HG03521 (cell line): ENCODE measurements around the gene EGLN3.
"Not testable (repeated sequence)": the region's sequence is repeated elsewhere in the genome, so short reads cannot be mapped to it uniquely, and the experiment has no call there.

Source experiments
- ATAC-seq: cut with Tn5 transposase; IDR thresholded peaks from one replicate; pipeline ENCODE4 v1.9.1; 2021; ENCODE audit warnings: mild to moderate bottlenecking, moderate library complexity; ENCODE audit not compliant: unreplicated experiment

Gene EGLN3

DNA sequence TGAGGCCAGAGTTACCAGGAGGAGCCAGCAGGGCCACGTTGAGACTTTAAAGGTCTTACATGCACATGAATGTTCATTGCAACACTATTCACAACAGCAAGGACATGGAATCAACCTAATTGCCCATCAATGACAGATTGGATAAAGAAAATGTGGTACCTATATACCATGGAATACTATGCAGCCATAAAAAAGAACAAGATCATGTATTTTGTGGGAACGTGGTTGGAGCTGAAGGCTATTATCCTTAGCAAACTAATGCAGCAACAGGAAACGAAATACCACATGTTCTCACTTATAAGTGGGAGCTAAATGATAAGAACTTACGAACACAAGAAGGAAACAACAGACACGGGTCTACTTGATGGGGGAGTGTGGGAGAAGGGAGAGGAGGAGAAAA, 11.6 kb upstream of the EGLN3 start:
- not testable (repeated sequence) for ATAC-seq

DNA sequence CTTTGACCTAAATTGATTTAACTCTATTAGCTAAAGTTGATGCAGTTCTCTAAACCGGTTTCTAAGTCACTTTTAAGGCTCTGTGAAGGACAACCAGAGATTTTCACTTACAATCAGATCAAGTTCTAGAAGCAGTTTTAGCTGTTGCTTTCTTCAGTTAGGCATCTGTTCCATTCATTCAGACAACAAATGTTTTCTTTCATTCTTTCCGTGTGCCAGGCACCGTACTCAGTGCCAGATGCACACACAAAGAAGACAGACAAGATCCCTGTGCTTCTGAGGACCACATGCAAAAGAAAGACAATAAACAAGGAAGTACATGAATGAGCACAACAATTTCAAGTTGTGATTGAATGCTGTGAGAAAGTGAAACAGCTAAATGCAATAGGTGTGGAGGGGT, 11.1 kb upstream of the EGLN3 start:
- no peak for ATAC-seq

DNA sequence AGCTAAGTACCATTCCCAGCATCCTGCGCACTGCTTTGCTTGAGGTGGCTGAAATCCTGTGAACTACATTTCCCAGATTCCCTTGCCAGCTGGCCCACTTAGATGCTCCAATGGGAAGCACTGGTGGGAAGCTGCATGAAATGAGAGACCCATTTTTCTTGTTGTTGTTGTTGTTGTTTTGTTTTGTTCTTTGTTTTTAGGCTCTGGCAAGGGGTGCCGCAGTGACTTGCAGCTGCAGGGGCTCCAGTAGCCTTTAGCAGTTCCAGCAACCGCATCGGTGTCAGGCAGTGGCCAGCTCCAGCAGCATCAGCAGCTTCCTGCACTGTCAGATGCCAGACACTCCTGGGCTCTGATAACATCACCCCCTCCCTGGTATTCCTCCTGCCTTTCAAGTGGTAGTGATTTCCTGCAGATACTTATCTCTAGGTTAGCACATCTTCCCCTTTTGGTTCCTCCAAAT, 8.8 kb upstream of the EGLN3 start:
- no peak for ATAC-seq

GRCh38 chr14:33958605-33959226, 7.8 kb upstream of the EGLN3 start:
- ATAC-seq, result no peak

GRCh38 chr14:33957993-33958392, 7.1 kb upstream of the EGLN3 start:
- no peak for ATAC-seq

DNA sequence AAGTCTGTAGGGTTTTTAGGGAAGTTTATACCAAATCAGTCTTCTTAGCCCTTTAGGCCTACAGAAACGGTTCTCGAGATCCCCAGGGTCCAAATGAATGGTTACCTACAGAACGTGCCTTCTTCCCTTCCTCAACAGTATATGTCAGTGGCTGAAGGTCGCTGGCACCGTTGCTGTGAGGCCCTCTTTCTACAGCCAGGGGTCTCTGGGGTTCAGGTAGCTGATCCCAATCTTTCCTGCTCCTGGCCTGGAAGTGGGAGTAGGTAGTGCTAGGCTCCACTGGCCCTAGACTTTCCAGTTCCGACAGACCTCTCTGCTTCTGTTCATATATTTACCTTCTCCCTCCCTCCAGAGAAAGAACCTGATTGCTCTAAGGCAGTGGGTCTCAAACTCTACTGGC, 6.4 kb upstream of the EGLN3 start:
- ATAC-seq, result no peak

DNA sequence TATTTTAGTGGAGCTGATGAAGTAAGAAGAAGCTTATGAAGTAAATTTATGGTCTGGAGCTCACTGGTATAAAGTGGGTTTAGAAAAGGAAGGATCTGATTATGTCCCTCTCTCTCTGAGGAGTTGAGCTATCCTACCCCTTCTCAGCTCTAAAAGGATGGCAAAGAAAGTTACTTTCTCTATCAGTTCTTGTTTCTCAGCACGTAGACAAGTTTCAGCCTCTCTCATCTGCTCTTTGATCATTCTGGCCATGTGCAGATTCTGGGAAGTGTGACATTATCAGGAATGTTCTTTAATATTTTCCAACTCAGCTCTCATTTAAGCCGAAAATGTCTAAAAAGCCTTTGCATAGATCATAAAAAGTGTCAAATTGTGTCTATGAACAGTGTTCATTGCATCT, 5.8 kb upstream of the EGLN3 start:
- no peak for ATAC-seq

- ATAC-seq, result no peak
Measured at GRCh38 chr14:33954016-33954598, 3.2 kb upstream of the EGLN3 start.

DNA sequence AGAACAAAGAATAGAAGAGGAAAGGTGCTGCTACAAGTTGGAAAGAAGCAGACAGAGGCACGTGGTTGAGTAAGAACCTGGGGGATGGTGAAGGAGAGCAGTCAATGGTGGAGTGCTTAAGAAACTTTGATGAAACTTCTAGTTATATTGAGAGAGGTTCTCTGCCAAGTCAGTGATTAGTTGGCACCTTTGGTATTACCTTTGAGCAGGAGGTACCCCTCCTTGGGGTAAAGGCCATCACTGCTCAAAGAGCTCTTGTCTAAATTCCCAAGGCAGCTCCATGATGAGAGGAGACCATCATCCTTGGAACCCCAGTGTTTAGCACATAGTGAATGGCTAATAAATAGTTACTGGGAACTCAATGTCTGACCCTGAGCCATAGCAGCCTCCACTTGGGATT, 1.7 kb upstream of the EGLN3 start:
- no peak for ATAC-seq

DNA sequence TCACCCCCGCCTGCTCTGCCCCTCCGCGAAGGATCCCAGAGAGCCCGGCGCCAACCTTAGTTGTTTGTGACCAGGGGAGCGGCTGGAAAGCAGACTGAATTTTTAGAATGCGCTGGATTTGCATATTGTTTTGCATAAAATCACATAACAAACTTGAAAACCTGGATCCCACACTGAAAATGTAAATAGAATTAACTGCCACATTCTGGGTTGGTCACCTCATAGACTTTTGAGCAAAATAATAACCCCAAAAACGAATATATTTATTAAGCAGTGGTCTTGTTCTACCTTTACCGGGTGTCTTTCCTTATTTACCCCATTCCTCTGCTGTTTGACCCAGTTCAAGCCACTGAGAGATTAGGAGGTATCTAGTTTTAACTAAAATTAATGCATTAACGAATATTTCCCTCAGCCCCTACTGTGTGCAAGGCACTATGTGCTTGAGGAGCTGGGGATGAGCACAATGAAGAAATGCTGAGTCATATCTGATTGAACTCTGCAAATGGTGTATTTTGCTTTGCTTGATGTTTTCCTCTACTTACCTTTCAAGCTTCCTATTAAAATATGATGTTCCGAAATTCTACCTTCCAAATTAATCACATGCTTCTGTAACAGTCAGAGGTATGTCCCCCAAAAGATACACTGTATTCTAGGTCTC, 438 bp upstream of the EGLN3 start:
- no peak for ATAC-seq

- ATAC-seq, result no peak
Measured at GRCh38 chr14:33949411-33949893, 1.4 kb downstream of the EGLN3 start.

DNA sequence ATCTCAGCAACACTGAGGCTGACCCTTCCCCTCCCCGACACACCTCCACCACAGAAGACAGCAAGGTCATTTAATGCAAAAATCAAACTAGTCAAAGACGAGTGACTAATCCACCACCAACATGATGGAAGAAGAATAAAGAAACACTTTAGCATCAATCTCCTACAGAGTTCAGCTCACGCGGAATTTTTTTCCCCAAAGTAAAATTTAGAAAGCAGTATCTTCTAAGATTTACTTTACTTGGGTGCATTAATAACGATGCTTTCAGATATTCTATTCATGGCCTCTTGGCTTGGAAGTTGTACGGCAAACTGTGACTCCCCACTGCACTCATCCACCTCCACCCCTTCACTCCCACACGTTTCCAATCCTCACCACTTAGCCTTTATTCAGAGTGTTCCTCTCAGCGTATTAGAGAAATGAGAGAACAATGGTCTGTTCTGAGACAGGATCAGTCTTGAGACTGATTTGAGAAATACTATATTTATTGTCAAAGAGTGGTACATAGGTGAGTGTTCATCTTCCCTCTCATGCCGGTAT, 1.9 kb downstream of the EGLN3 start:
- ATAC-seq, result no peak

DNA sequence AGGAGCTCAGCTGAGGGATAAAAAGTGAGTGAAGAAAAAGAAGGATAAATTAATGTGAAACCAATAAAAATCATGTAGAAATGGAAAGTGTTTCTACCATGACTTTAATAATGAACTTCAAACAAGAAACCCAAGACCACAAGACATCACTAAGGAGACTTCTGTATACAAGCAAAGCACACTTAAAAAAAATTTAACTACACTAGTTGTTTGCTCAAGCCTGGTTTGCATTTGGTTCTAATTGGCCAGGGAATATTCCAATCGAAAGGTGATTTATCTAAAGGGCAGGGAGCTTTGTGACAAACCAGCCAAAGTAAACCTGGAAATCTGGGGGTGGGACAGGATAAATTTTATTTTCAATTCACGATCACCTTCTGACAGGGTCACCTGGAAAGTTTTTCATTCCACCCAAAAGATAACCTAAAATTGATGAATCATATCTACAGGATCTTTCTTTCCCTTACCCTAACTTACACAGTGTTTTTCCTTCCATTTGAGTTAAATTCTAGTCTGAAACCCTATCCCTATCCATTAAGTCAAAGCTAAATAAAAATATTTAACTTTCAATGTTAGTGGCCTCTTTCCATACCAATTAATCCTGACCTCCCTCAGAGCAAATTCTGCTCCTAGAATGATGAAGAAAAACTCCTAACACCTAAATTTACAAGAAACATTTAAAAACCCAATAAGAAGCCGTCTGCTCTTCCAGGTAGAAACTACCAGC, 2.6 kb downstream of the EGLN3 start:
- ATAC-seq, result no peak

GRCh38 chr14:33946679-33947476, 4.0 kb downstream of the EGLN3 start:
- no peak for ATAC-seq

- no peak for ATAC-seq
Measured at GRCh38 chr14:33945210-33946088, 5.4 kb downstream of the EGLN3 start.

GRCh38 chr14:33943096-33943883, 7.6 kb downstream of the EGLN3 start:
- no peak for ATAC-seq

DNA sequence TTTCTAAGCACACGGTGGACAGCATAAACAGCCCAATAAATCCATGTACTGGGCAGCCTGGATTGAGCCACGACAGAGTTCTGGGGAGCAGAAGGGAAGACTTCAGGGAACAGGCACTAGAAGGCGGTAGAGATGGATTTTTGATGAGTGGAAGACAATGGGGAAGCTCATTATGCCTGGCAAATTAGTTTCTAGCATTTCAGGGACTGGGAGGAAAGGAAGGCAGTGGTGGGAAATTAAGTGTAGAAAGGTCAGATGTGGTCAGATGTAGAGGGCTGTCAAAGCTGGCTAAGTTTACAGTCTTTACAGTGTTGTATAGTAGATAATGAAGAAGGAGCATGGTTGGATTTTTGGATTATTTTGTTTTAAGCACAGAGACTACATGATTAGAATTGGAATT, 9.2 kb downstream of the EGLN3 start:
- ATAC-seq, result no peak

DNA sequence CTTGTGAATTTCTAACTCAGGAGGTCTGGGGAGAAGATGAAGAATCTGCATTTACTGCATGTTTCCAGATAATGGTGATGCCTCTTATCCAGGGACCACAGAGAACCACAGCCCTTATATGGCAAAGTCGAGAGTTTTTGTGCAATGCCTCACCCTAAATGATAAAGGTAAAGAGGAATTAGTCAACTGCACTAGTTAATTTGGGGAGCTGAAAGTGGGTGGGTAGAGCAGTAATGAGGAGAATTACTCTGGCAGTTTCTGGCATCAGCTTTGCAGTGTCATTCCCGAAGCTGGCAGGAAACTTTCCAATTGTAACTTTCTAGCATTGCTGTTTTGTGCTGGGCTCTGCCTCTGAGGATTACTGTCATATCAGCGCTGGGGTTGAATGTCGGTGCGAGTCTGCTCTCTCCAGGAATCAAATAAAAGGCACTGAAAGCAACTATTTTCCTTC, 10.3 kb downstream of the EGLN3 start:
- no peak for ATAC-seq
